Sciatic nerve (tissue), 2 donors: ENCODE data around the gene ORM2. TPM values are rescaled to one million over a fixed set of nuclear protein-coding genes. Genes with fewer than 3 reads are reported as not detected.
A peak's percentile ranks its signal among the peaks of the same experiment; 100 is the strongest.

ENCODE experiments used
- ATAC-seq: fragments of 200-7000 bp; cut with Tn5 transposase; one replicate; pipeline ENCODE4 v1.9.1; 2020; ENCODE audit warnings: mild to moderate bottlenecking, moderate library complexity
- DNase-seq: peaks from one replicate; pipeline ENCODE4 v3.0.0-alpha.2; 2020; ENCODE audit warnings: low spot score
- intact Hi-C: fragments of 100-400 bp; cut with DNase I; formaldehyde crosslinking; loops from one replicate; pipeline ENCODE4 v1.14.2; 2022
- total RNA-seq: library from RNA; stranded (reverse); fragmentation: NEBNext Ultra II Directional; extraction: Animal tissue kit (Norgen Biotek cat#: 25700); gene quantifications from one replicate; pipeline ENCODE4 v1.2.1, GENCODE V29; 2021
- donor health status: DM: no; HTN: no; CAD: no.
- donor health status: DM: no; HTN: no; CAD: no.

The ORM2 gene
- total RNA-seq, 1 donor from 2014 or later = not detected

GRCh38 chr9:114361542-114361941, 31.9 kb downstream of the ORM2 start:
- intact Hi-C loops = no loop called here
- DNase-seq (no peak), ATAC-seq (no peak)

DNA sequence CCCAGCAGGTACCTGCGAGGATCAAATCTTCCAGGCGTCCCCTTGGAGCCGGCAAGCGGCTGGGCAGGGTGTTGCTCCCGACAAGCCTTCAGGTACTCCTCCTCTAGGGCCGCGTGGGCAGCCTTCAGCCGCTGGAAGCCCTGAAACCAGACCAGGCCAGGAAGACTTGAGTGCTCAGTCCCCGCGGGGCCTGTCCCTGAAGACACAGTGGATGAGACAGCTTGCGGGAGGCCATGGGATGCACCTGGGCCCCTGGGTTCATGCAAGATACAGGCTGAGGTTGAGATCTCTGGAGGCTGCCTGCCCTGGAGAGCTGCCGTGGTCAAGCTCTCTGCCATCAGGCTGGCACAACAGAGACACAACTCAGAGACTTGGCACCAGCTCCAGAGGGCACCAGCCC, 32.7 kb downstream of the ORM2 start:
- intact Hi-C loops = no loop called here
- DNase-seq (no peak), ATAC-seq (no peak)

- no peak for ATAC-seq
- intact Hi-C loops = no loop called here
- DNase-seq = no peak
Observed at GRCh38 chr9:114363424-114363823, 33.8 kb downstream of the ORM2 start.

GRCh38 chr9:114364134-114365041, 34.7 kb downstream of the ORM2 start:
- intact Hi-C loops = no loop called here
- DNase-seq (no peak), ATAC-seq (peak; percentile 81)

GRCh38 chr9:114365194-114365593, 35.5 kb downstream of the ORM2 start:
- intact Hi-C loops = no loop called here
- DNase-seq (no peak), ATAC-seq (no peak)

- DNase-seq (no peak), ATAC-seq (peak; percentile 16)
- intact Hi-C loops = no loop called here
Observed at GRCh38 chr9:114366334-114367128, 36.9 kb downstream of the ORM2 start.

DNA sequence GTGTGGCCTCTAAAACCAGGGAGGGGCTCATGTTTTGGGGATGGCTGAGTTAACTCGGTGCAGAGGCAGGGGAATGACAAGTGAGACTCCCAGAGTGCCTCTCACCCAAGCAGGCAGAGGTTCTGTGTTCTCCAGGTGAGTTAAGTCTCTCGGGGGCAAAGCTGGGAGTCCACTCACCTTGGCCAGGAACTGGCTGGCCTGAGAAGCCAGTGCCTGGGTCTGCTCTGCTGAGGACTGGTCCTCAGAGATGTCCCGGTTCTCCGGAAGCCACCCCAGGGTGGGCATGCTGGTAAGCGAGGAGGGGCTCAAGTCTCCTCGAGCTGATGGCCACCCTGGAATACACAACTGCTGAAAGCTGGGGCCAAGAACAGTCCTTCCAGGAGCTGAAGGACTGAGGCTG, 37.7 kb downstream of the ORM2 start:
- intact Hi-C loops = no loop called here
- ATAC-seq (no peak), DNase-seq (no peak)

- DNase-seq (no peak), ATAC-seq (no peak)
- intact Hi-C loops = no loop called here
Observed at GRCh38 chr9:114367772-114368569, 38.3 kb downstream of the ORM2 start.

- ATAC-seq = no peak
- intact Hi-C loops = no loop called here
- DNase-seq = no peak
Observed at GRCh38 chr9:114369216-114370130, 39.8 kb downstream of the ORM2 start.

GRCh38 chr9:114370251-114370967, 40.7 kb downstream of the ORM2 start:
- DNase-seq = no peak
- intact Hi-C loops = no loop called here
- no peak for ATAC-seq

- intact Hi-C loops = no loop called here
- DNase-seq (no peak), ATAC-seq (no peak)
Observed at GRCh38 chr9:114370968-114371320, 41.3 kb downstream of the ORM2 start.

DNA sequence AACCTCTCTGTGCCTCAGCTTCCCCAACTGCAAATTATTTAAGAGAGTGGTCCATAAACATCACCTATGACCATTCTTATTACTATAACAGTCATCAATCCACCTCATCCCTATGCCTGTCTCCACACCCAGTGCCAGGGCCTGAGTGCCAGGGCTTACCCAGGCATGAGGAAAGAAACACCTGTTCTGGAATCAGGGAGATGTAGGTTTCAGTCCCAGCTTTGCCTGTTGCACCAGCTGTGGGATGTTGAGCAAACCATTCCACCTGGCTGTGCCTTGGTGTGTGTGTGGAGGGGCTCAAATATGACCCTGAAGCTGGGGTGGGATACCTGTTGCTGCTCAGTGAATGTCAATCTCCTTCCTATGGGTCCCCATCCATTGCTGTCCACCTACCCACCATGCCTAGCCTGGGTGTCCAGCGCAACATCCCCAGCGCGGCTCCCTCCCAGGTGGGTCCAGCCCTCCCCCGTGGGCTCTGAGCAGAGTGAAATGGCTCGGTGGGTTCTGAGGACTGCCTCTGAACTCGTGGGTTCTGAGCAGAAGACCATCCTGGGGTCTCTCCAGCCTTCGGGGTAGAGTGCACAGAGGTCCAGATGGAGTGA, 41.8 kb downstream of the ORM2 start:
- DNase-seq (no peak), ATAC-seq (no peak)
- intact Hi-C loops = no loop called here

DNA sequence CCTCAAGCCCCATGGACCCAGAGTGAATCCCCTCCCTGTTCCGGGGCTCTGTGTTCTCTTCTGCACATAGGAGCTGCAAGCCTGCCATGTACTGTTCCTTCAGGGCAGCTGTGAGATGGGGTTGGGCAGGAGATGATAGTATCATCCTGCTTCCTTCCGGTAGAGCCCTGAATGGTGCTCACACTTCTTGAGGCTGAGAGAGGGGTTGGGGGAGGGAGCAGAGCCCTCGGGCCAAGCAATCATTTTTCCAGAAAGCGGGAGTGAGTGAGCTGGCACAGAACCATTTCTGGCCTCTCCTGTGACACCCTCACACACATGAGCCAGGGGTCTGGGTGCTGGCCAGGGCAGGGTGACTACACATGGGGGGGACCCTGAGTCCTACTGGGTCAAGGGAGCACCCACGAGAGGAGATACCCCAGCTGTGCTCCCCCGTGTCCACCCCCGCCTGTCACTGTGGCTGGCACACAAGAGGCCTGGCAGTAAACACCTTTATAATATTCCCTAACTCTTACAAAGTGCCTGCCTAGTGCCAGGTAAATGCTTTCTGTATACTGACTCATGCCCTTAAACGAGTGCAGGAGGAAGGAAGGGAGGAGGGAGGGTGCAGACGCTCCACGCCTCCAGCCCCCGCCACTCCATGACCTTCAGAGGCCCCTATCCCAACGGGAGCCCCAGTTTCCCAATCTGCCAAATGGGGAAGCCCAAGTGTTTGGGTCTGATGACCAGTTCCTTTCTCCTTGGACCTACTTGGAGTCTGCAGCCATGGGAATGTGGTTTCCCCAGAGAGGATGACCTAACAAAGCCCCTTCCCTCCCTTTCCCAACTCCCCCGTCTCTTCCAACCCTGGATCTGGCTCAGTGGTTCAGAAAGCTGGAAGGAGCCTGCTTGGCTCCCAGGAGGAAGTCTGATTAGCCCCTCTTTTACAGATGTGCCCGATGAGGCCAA, 42.6 kb downstream of the ORM2 start:
- intact Hi-C loops = no loop called here
- DNase-seq = no peak

DNA sequence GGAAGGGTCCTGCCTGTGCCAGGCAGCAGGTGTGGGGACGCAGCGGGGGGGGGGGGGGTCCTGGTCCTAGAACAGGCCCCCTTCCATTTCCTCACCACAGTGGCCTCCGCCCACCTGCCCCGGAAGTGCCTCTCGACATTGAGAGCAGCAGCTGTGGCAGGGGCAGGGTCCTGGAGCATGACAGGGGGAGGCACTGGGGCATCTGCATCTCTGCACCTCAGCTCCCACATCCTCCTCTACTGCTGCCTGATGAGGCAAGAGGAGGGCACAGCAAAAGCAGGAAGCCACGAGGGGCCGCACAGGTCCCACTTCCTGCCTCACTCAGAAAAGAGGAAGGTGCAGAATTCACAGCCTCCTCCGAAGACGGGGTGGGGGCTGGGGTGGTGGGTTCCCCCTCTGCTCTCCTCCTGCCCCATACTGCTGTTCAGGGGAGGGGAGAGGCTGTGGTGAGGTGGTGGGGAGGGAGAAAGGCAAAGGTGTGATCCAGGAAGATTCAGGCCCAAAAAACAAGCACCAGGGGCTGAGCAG, 43.3 kb downstream of the ORM2 start:
- peak; percentile 75 for ATAC-seq
- DNase-seq = no peak
- intact Hi-C loops = no loop called here

More for the DNA sequence above, 42.6 kb downstream of the ORM2 start:
- ATAC-seq = peak; percentile 50

DNA sequence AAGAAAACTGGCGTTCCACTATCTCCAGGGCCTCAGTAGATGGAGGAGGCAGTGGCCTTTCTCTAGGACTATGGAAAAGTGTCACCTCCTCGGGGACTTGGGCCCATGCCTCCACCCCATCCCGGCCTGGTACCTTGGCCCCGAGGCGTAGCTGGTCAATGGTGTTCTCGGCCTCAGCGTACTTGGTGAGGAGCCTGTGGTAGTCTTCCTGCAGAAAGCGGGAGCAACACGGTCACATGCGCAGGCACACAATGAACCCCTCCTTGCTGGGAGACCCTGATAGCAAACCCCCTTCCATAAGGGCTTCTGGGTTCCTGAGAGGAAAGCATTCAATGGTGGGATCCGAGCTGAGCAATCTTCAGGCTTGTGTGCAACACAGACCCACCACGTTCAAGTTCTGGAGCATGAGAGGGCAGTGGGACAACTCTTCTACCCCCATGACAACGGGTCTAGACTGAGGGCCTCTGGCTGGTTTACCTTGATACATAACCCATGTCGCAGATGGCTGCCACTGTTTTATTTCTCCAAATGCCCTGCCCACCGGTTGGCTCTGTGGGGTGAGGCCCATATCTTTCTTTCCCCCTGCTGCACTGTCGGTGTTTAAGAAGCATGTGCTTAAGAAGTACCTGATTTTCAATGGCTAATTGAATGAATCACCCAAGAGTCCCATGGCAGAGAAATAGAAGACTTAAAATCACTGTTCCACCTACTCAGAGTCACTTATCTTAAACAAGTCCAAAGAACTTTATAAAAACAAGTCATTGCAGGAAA, 44.5 kb downstream of the ORM2 start:
- ATAC-seq (no peak), DNase-seq (no peak)
- intact Hi-C loops = no loop called here
